HL-60 (cell line): ENCODE measurements around the gene TANC1.
"Not testable (repeated sequence)": the region's sequence is repeated elsewhere in the genome, so short reads cannot be mapped to it uniquely, and the experiment has no call there.

Source experiments
- DNase-seq, 2 experiments: peaks; one replicate each; pipeline ENCODE4 v3.0.0-alpha.2; 2010 to 2020; ENCODE audit warnings: low read depth in 1 of 2, low spot score in 1 of 2
- H3K27ac ChIP-seq: fragments of 250-450 bp; sonication (Bioruptor Pico); replicated peaks from 2 replicates; pipeline ENCODE4 v1.5.1; 2020; ENCODE audit warnings: mild to moderate bottlenecking, moderate library complexity
- H3K27me3 ChIP-seq: fragments of 250-450 bp; sonication (Bioruptor Pico); 2 replicates; pipeline ENCODE4 v1.5.1; 2021; ENCODE audit warnings: mild to moderate bottlenecking, moderate library complexity; ENCODE audit not compliant: insufficient read depth, poor library complexity, severe bottlenecking
- H3K4me3 ChIP-seq: replicated peaks from 2 replicates; pipeline ENCODE4 v1.5.1; 2011; ENCODE audit warnings: mild to moderate bottlenecking, control low read depth, low read length; ENCODE audit not compliant: insufficient read depth
- CTCF ChIP-seq: IDR thresholded peaks from one replicate; pipeline ENCODE4 v1.5.1; 2011; ENCODE audit warnings: low read length, control low read depth, inconsistent platforms; ENCODE audit not compliant: insufficient read depth
- GABPA ChIP-seq: IDR thresholded peaks from 2 replicates; pipeline ENCODE4 v1.6.1; 2012; ENCODE audit warnings: low read depth
- POLR2AphosphoS5 ChIP-seq: IDR thresholded peaks from 2 replicates; pipeline ENCODE4 v1.6.1; 2012; ENCODE audit warnings: low read depth
- REST ChIP-seq: IDR thresholded peaks from 2 replicates; pipeline ENCODE4 v1.6.1; 2012; ENCODE audit warnings: low read depth; ENCODE audit not compliant: insufficient replicate concordance
- SPI1 ChIP-seq: IDR thresholded peaks from 2 replicates; pipeline ENCODE4 v1.6.1; 2012; ENCODE audit warnings: low read depth, mild to moderate bottlenecking, borderline replicate concordance

TANC1 gene

GRCh38 chr2:159032580-159032979 lies 64.1 kb downstream of the TANC1 start:
- Histone ChIP-seq H3K27me3 (no peaks in the 10 kb centered on the region), H3K4me3 (no peak overlapping the region), H3K27ac (no peak overlapping the region)
- no peak for DNase-seq
- TF ChIP-seq POLR2AphosphoS5 (no peak), CTCF (no peak), REST (no peak), SPI1 (no peak), GABPA (no peak)

- TF ChIP-seq POLR2AphosphoS5 (no peak), CTCF (no peak), GABPA (no peak), SPI1 (no peak), REST (no peak)
- Histone ChIP-seq H3K27me3 (no peaks in the 10 kb centered on the region), H3K4me3 (no peak overlapping the region), H3K27ac (no peak overlapping the region)
- no peak for DNase-seq
These were observed 66.3 kb downstream of the TANC1 start for GRCh38 chr2:159034713-159035112.

- TF ChIP-seq REST (no peak), GABPA (no peak), POLR2AphosphoS5 (no peak), SPI1 (no peak), CTCF (no peak)
- peak in 1 of 2 experiments; percentile 13 for DNase-seq
These were observed 67.5 kb downstream of the TANC1 start for GRCh38 chr2:159035790-159036411.

GRCh38 chr2:159036461-159036860 lies 68.0 kb downstream of the TANC1 start:
- H3K4me3 ChIP-seq, H3K27ac ChIP-seq: not testable (repeated sequence)

More at GRCh38 chr2:159035790-159036411, 67.5 kb downstream of the TANC1 start:
- H3K27me3 ChIP-seq: no peaks in the 10 kb centered on the region
- no peak overlapping the region for H3K27ac ChIP-seq
- no peak overlapping the region for H3K4me3 ChIP-seq

GRCh38 chr2:159041328-159041727 lies 72.9 kb downstream of the TANC1 start:
- not testable (repeated sequence) for H3K4me3 ChIP-seq, DNase-seq, H3K27me3 ChIP-seq, H3K27ac ChIP-seq

More at GRCh38 chr2:159036461-159036860, 68.0 kb downstream of the TANC1 start:
- not testable (repeated sequence) for DNase-seq, H3K27me3 ChIP-seq
